NCI-H1417 (cell line): Measurements from ENCODE around the gene TIMM10.
A peak's percentile ranks its signal among the peaks of the same experiment; 100 is the strongest.

Experiments used
- DNase-seq, 3 experiments: peaks; one replicate each; lab custom pipeline; 2025; lab: John Stamatoyannopoulos, UW

The TIMM10 gene

GRCh38 chr11:57530596-57531507 lies at the start of gene TIMM10:
TIMM10 (minus strand) TSS chr11:57530754; CDS start chr11:57530189, 565 bp downstream.
- DNase-seq, result peak; percentile 96 to 100 (median 97)

- no peak for DNase-seq
These were observed 43.5 kb upstream of the TIMM10 start for GRCh38 chr11:57574061-57574460.

- no peak for DNase-seq
These were observed 41.1 kb upstream of the TIMM10 start for GRCh38 chr11:57571606-57572005.

- DNase-seq, result peak in 1 of 3 experiments; percentile 73
These were observed 37.8 kb upstream of the TIMM10 start for GRCh38 chr11:57568330-57568766.

GRCh38 chr11:57567515-57568329 lies 37.2 kb upstream of the TIMM10 start, which contains the start of gene UBE2L6:
UBE2L6 (minus strand) TSS chr11:57567672; CDS start chr11:57567611, 61 bp downstream.
- peak; percentile 36 to 90 (median 86) for DNase-seq

- no peak for DNase-seq
These were observed 36.5 kb upstream of the TIMM10 start for GRCh38 chr11:57566905-57567514.

- DNase-seq, result peak in 1 of 3 experiments; percentile 26
These were observed 35.7 kb upstream of the TIMM10 start for GRCh38 chr11:57566005-57566904.

- DNase-seq, result no peak
These were observed 32.0 kb upstream of the TIMM10 start for GRCh38 chr11:57562596-57562995.

GRCh38 chr11:57560146-57560545 lies 29.6 kb upstream of the TIMM10 start:
- peak in 1 of 3 experiments; percentile 23 for DNase-seq

GRCh38 chr11:57556041-57556440 lies 25.5 kb upstream of the TIMM10 start:
- no peak for DNase-seq

- DNase-seq, result no peak
These were observed 24.8 kb upstream of the TIMM10 start for GRCh38 chr11:57555393-57555792.

- DNase-seq, result no peak
These were observed 21.9 kb upstream of the TIMM10 start for GRCh38 chr11:57552479-57552878.

- DNase-seq, result no peak
These were observed 21.4 kb upstream of the TIMM10 start for GRCh38 chr11:57551941-57552340.

GRCh38 chr11:57549983-57550382 lies 19.4 kb upstream of the TIMM10 start:
- DNase-seq, result no peak

- no peak for DNase-seq
These were observed 17.4 kb upstream of the TIMM10 start for GRCh38 chr11:57547854-57548377.

- no peak for DNase-seq
These were observed 16.4 kb upstream of the TIMM10 start for GRCh38 chr11:57546869-57547475.

- no peak for DNase-seq
These were observed 15.9 kb upstream of the TIMM10 start for GRCh38 chr11:57546451-57546850.

- DNase-seq, result no peak
These were observed 15.3 kb upstream of the TIMM10 start for GRCh38 chr11:57545883-57546282.

- DNase-seq, result no peak
These were observed 14.0 kb upstream of the TIMM10 start for GRCh38 chr11:57544566-57544965.

- no peak for DNase-seq
These were observed 13.0 kb upstream of the TIMM10 start for GRCh38 chr11:57543593-57543992.
